ENCODE results near the gene RNASET2.

Gene RNASET2

GRCh38 chr6:166930354-166930891 lies 25.9 kb downstream of the RNASET2 start:
- H3K36me3 ChIP-seq = peaks cover 89% of the 10 kb centered on the region
- H3K4me1 ChIP-seq = peaks cover 61% of the 10 kb centered on the region
- H3K9ac ChIP-seq = no peak overlapping the region
- TF ChIP-seq Cebpa-rat (IDR thresholded peaks at IDR 0.05) = no peak
- H3K9me3 ChIP-seq = no peaks in the 10 kb centered on the region
- H3K27ac ChIP-seq = no peak overlapping the region
- no peak overlapping the region for H3K4me3 ChIP-seq
- H3K27me3 ChIP-seq = no peaks in the 10 kb centered on the region
- peak overlapping the region; percentile 79 for H3K4me2 ChIP-seq
- peaks cover 43% of the 10 kb centered on the region for H4K20me1 ChIP-seq

GRCh38 chr6:166929542-166930189 lies 26.7 kb downstream of the RNASET2 start:
- H3K9ac ChIP-seq = peak overlapping the region; percentile 25; the same call in 1 of the 2 replicates
- H3K4me3 ChIP-seq = no peak overlapping the region
- peaks cover 93% of the 10 kb centered on the region for H3K36me3 ChIP-seq
- TF ChIP-seq Cebpa-rat (IDR thresholded peaks at IDR 0.05) = no peak
- H4K20me1 ChIP-seq = peaks cover 43% of the 10 kb centered on the region
- no peaks in the 10 kb centered on the region for H3K27me3 ChIP-seq
- H3K27ac ChIP-seq = peak overlapping the region; percentile 74
- peak overlapping the region; percentile 79 for H3K4me2 ChIP-seq
- H3K4me1 ChIP-seq = peaks cover 53% of the 10 kb centered on the region
- H3K9me3 ChIP-seq = no peaks in the 10 kb centered on the region

GRCh38 chr6:166928644-166929541 lies 27.5 kb downstream of the RNASET2 start:
- Histone ChIP-seq H3K9me3 (no peaks in the 10 kb centered on the region), H3K4me2 (peak overlapping the region; percentile 79), H3K4me3 (no peak overlapping the region), H4K20me1 (peaks cover 43% of the 10 kb centered on the region), H3K9ac (peak overlapping the region; percentile 25; the same call in 1 of the 2 replicates), H3K27me3 (no peaks in the 10 kb centered on the region), H3K4me1 (peaks cover 49% of the 10 kb centered on the region), H3K36me3 (peaks cover 93% of the 10 kb centered on the region), H3K27ac (peak overlapping the region; percentile 74)
- TF ChIP-seq Cebpa-rat (IDR thresholded peaks at IDR 0.05) = no peak

GRCh38 chr6:166927935-166928643 lies 28.3 kb downstream of the RNASET2 start:
- peaks cover 43% of the 10 kb centered on the region for H4K20me1 ChIP-seq
- no peak overlapping the region for H3K9ac ChIP-seq
- H3K36me3 ChIP-seq = peaks cover 87% of the 10 kb centered on the region
- peaks cover 49% of the 10 kb centered on the region for H3K4me1 ChIP-seq
- H3K27me3 ChIP-seq = no peaks in the 10 kb centered on the region
- H3K4me2 ChIP-seq = peak overlapping the region; percentile 26
- no peaks in the 10 kb centered on the region for H3K9me3 ChIP-seq
- H3K27ac ChIP-seq = no peak overlapping the region; the same call in 1 of the 2 replicates
- H3K4me3 ChIP-seq = no peak overlapping the region
- no peak for TF ChIP-seq Cebpa-rat (IDR thresholded peaks at IDR 0.05)

- H3K27ac ChIP-seq = no peak overlapping the region
- H3K27me3 ChIP-seq = no peaks in the 10 kb centered on the region
- no peak overlapping the region for H3K9ac ChIP-seq
- H3K9me3 ChIP-seq = no peaks in the 10 kb centered on the region
- H3K4me1 ChIP-seq = peaks cover 49% of the 10 kb centered on the region
- TF ChIP-seq Cebpa-rat (IDR thresholded peaks at IDR 0.05) = no peak
- no peak overlapping the region for H3K4me3 ChIP-seq
- H3K4me2 ChIP-seq = peak overlapping the region; percentile 26
- peaks cover 80% of the 10 kb centered on the region for H3K36me3 ChIP-seq
- peaks cover 38% of the 10 kb centered on the region for H4K20me1 ChIP-seq
Observed at GRCh38 chr6:166927240-166927934, 29.0 kb downstream of the RNASET2 start.

DNA sequence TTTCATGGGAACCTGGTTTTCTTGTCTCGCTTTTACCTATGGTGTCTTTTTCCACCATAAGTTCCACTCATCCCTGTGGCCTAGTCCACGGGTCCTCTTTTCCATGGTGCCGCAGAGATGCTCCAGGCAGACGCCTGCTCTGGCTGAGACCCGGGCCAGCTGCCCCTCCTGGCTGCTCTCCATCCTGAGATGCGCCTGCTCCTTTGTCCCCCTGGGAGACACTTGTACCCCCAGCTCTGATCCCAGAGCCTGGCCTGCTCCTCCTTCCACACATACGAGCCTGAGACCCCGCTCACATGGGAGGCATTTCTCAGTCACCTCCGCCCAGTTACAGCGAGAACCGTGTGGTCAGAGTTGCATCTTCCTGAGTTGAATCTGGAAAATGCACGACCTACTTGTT lies 29.6 kb downstream of the RNASET2 start:
- Histone ChIP-seq H3K4me2 (no peak overlapping the region), H3K27me3 (no peaks in the 10 kb centered on the region), H3K9ac (no peak overlapping the region), H3K9me3 (no peaks in the 10 kb centered on the region), H3K4me3 (no peak overlapping the region), H4K20me1 (peaks cover 32% of the 10 kb centered on the region), H3K27ac (no peak overlapping the region), H3K4me1 (peaks cover 48% of the 10 kb centered on the region), H3K36me3 (peaks cover 74% of the 10 kb centered on the region)
- no peak for TF ChIP-seq Cebpa-rat (IDR thresholded peaks at IDR 0.05)

GRCh38 chr6:166925141-166925996 lies 31.0 kb downstream of the RNASET2 start:
- Histone ChIP-seq H3K4me3 (no peak overlapping the region), H4K20me1 (peaks cover 18% of the 10 kb centered on the region), H3K4me1 (peaks cover 35% of the 10 kb centered on the region), H3K9me3 (no peaks in the 10 kb centered on the region), H3K9ac (no peak overlapping the region), H3K4me2 (no peak overlapping the region), H3K27me3 (no peaks in the 10 kb centered on the region), H3K36me3 (peaks cover 60% of the 10 kb centered on the region), H3K27ac (no peak overlapping the region)
- TF ChIP-seq Cebpa-rat (IDR thresholded peaks at IDR 0.05) = no peak

DNA sequence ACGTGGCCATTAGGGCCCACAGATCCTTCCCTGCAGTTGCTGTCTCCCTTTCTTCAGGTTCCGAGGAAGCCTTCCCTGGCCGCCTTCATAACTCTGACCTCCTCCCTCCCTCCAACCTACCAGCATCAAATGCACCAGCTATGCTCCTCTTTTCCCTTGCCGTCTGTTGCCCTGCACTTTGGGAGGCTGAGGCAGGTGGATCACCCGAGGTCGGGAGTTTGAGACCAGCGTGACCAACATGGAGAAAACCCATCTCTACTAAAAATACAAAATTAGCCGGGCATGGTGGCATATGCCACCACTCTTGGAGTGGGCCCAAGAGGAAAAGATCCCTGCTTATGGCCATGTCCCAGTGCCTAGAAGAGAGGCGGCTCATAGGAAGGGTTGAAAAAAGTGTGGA lies 31.8 kb downstream of the RNASET2 start:
- H4K20me1 ChIP-seq = peaks cover 11% of the 10 kb centered on the region; the same call in 1 of the 2 replicates
- no peak for TF ChIP-seq Cebpa-rat (IDR thresholded peaks at IDR 0.05)
- H3K4me1 ChIP-seq = peaks cover 26% of the 10 kb centered on the region
- H3K9ac ChIP-seq = no peak overlapping the region
- H3K27ac ChIP-seq = no peak overlapping the region
- no peaks in the 10 kb centered on the region for H3K9me3 ChIP-seq
- H3K36me3 ChIP-seq = peaks cover 57% of the 10 kb centered on the region
- no peak overlapping the region for H3K4me2 ChIP-seq
- H3K27me3 ChIP-seq = no peaks in the 10 kb centered on the region
- no peak overlapping the region for H3K4me3 ChIP-seq
